ENCODE measurements around the gene OCSTAMP.

OCSTAMP gene

GRCh38 chr20:46552460-46553420, 2.3 kb upstream of the OCSTAMP start:
- DNase-seq, result no peak

GRCh38 chr20:46551522-46552381, 1.3 kb upstream of the OCSTAMP start:
- no peak for DNase-seq

GRCh38 chr20:46549188-46549972, 1.1 kb downstream of the OCSTAMP start:
- DNase-seq, result no peak

- no peak for DNase-seq
Observed at GRCh38 chr20:46548688-46549087, 1.8 kb downstream of the OCSTAMP start.

GRCh38 chr20:46547995-46548394, 2.5 kb downstream of the OCSTAMP start:
- no peak for DNase-seq

DNA sequence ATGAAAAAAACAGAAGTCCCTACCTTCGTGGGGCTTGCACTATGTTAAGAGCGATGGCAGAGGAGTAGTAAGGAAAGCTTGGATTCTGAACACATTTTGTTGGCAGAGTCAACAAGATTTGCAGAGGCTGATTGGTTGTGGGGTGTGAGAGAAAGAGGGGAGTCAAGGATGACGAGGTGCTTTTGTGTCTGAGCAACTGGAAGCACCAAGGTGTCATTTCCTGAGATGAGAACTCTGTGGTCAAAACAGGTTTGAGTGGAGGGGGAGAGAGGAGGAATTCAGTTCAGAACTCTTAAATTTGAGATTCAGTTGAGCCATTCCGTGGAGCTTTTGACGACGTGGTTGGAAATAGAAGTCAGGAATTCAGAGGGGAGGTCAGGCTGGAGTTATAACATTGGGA, 3.5 kb downstream of the OCSTAMP start:
- DNase-seq, result no peak

DNA sequence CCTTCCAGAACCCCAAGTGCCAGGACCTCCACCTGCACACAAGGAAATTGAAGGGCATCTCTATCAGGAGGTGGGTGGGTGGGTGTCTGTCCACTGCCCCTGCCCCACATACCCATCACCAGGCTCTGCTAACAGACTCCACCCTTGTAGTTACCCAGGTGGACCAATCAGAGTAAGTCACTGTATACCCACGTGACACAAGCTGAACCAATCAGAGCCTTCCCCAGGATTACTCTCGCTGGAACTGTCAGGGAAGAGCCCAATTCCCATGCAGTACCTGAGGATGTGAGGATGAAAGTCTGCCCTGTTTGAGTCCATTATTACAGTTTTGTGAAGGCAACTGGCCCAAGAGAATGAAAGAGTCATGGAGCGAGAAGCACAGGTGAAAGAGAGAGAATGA, 4.2 kb downstream of the OCSTAMP start:
- DNase-seq, result no peak

DNA sequence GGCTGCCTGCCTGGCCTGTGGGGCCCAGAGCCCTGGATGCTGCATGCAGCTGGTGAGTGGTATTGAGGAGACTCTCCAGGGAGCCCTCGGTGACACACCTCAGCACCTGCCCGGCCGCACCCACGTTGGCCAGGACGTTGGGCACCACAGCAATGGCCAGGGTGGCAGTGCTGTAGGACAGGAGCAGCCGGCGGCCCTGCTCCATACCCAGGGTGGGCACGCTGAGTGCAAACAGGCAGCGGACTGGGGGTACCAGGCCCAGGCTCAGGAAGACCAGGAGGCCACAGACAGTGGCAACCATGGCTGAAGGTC, 4.7 kb downstream of the OCSTAMP start:
- DNase-seq, result no peak

GRCh38 chr20:46545077-46545826, 5.2 kb downstream of the OCSTAMP start:
- DNase-seq, result no peak

DNA sequence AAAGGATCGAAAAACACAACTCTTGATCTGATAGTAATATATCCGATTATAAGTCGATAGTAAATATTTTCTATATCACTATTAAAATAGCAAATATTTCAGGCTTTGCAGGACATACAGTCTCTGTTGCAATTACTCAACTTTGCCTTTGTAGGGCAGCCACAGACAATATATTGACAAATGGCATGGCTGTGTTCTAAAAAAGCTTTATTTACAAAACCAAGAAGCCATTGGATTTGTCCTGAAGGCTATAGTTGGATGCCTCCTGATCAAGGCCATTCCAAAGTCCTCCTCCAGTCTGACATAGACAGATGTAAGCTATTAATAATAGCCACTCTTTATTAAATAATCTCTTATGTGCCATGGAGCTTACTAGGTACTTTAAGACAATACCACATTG, 5.9 kb downstream of the OCSTAMP start:
- no peak for DNase-seq

- no peak for DNase-seq
Observed at GRCh38 chr20:46543959-46544358, 6.5 kb downstream of the OCSTAMP start.

DNA sequence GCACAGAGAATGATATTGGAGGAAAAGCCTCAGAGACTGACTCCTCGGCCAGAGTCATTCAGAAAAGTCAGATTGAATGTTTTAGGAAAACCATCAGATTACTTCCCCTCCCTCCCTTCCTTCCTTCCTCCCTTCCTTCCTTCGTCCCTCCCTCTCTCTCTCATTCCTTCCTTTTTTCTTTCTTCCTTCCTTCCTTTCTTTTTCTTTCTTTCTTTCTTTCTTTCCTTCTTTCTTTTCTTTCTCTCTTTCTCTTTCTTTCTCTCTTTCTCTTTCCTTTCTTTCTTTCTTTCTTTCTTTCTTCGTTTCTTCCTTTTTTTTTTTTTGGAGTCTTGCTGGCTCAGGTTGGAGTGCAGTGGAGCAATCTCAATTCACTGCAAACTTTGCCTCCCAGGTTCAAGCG, 7.4 kb downstream of the OCSTAMP start:
- DNase-seq, result no peak

- DNase-seq, result no peak
Observed at GRCh38 chr20:46541229-46541935, 9.1 kb downstream of the OCSTAMP start.

GRCh38 chr20:46539113-46539512, 11.3 kb downstream of the OCSTAMP start:
- DNase-seq, result no peak

- no peak for DNase-seq
Observed at GRCh38 chr20:46530640-46531039, 19.8 kb downstream of the OCSTAMP start.

DNA sequence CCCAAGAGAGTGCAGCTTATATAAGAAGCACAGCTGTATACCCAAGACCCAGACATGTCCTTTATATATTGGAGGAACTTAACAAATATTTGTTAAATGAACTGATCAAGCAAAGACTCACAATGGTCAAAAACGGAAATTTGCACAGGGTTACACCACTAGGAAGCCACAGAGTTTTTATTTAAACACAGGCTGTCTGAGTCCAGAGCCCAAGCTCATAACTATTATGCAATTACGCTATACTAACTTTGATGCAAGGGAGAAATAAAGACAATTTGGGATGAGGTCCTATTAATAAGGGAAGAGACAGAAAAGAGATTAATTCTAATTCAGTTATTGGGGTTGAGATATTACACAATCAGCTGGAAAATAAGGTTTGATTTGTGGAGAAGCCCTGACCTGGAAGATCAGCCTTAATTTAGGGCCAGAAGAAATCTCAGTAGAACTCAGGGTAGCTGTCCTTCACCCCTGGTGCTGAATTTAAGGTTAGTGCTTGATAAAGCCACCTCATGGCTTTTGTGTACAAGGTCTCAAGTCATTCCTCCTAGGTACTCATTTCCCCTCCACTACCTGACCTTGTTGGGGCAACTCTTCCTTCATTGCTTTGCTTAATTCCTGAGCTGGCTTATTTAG, 26.6 kb downstream of the OCSTAMP start:
- DNase-seq, result no peak

- DNase-seq, result no peak
Observed at GRCh38 chr20:46523108-46523507, 27.3 kb downstream of the OCSTAMP start.

DNA sequence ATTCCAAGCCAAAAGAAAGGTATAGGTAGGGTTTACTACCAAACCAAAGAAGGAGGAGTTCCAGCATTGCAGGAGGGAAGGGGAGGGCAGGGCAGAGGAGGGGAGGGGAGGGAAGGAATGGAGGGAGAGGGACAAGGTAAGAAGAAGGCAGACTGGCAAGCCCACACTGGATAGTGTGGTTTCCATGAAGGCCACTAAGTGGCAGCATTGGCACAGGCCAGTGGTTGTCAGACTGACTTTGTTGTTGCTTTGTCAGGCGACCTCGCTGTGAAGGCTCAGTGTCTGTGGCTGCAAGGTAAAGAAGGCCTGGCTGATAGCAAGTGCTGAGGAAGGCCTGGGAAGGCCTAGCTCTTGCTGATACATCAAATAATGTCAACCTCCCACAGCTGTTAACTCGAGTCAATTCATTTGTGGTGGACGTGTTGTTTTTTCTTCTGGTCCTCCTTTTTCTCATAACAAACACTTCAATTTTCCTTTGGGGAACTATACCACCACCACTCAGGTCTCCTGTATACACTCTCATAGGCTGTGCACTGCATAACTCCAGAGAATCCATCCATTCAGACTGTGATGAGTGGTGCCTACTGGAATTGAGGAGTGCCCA, 29.4 kb downstream of the OCSTAMP start:
- DNase-seq, result peak; percentile 33

DNA sequence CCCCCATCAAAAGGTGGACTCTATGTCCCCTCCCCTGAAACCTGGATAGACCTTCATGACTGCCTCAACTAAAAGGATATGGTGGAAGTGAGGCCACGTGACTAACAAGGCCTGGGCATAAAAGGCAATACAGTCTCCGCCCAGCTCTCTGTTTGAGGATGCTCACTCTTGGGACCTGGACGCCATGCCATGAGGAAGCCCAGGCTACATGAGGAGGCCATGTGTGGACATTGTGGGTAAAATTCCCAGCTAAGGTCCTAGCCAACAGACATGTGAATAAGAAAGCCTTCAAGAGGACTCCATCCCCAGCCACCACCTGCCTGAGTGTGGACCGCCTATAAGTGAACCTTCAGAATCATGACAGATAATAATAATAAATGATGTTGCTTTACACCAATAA, 29.9 kb downstream of the OCSTAMP start:
- DNase-seq, result no peak

- no peak for DNase-seq
Observed at GRCh38 chr20:46519471-46520068, 30.9 kb downstream of the OCSTAMP start.

Data from NCI-H526 treated with DMSO at 0.1 percent for 48 hours (cell line).